Measurements from ENCODE around the gene TECPR2.

GRCh38 chr14:102316338-102316742, 46.4 kb upstream of the TECPR2 start:
- TF ChIP-seq CTCF (optimal IDR thresholded peaks at IDR 0.05 in 1 of 3, IDR thresholded peaks at IDR 0.05 in 1 of 3, conservative IDR thresholded peaks at IDR 0.05 in 1 of 3; ENCODE audit: extremely low read depth in 1 of 3, insufficient read depth in 2 of 3, low read length in 3 of 3) (no peak), EZH2 (IDR thresholded peaks at IDR 0.05; ENCODE audit: low read length) (no peak)
